ENCODE results near the gene KAZALD1.

Gene KAZALD1

DNA sequence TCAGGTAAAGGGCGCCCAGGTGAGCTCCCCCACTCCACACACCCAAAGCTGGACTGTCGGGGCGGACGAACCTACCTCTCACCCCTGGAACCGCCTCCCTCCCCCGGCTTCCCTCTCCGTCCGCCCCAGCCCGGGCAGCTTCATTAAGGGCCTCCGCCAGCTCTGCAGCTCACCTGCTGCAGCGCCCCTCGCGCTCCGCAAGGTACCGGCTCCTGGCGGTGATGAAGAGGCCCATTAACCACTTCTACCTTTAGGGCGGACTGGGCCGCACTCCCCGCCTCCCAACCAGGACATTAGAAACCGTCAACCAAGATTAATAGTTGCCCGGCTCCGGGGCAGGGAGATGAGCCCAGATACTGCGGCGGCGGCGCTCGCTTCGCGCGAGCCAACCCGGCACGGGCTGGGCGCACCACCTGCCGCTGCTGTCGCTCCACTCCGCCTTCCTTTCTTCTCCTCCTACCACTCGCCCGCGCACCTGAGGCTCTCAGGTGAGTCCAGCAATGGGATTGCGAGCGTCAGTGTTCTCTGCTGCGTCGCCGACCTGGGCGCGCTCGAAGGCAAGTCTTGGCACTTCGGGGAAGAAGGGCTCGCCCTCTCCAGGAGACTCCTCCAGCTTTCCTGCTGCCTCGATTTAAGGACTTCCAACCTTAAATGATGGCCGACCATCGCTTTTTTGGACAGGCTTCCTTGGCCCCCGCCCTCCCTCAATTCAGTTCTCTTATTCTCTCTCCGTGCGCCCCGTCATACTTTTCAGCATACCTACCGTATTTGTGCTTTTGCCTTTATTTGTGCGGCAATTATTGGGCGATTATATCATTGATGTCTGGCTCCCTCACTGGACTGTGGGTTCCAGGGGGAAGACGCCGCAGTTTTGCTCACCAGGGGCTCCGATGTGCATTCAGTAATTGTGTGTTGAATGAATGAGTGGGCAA, 13.6 kb upstream of the KAZALD1 start:
- DNase-seq (ENCODE audit: low read depth, low spot score), result no peak

DNA sequence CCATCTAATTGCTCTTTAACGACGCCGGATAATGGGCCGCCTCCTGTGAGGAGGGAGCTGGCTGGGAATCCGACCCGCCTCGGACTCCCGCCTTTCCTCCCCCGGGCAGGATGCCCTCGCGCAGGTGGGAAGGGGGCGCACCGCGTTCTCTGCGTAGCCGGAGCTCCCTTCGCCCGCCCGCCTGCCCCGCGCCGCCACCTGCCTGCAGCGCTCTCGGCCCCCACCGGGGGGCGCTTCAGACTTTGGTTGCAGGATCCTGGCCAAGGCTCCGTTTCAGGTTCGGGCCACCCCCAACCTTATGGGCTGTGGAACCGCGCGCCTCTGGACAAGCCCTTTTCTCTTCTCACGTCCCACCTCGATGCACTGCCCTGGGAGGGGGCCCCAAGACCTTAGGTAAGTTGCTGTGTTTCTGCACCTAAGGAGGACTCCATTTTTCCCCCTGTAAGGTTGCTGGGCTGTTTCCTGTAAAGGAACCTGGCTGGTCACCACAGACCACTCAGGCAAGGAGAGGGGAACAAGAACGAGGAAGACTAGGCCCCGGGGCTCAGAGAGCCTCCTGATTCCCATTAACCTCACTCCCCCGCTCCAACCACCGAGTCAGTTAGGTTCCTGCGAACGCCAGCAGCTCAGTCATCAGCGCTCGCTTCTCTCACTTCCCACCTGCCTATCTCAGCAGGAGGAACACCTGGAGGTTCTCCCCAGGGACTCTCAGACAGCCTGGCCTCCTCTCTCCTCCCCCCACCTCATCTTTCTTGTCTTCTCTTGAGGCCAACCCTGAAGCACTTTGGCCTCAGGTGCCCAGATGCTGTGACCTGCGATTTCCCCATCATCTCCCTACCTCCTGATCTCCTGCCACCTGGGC, 11.3 kb upstream of the KAZALD1 start:
- peak; percentile 50 for DNase-seq (ENCODE audit: low read depth, low spot score)

DNA sequence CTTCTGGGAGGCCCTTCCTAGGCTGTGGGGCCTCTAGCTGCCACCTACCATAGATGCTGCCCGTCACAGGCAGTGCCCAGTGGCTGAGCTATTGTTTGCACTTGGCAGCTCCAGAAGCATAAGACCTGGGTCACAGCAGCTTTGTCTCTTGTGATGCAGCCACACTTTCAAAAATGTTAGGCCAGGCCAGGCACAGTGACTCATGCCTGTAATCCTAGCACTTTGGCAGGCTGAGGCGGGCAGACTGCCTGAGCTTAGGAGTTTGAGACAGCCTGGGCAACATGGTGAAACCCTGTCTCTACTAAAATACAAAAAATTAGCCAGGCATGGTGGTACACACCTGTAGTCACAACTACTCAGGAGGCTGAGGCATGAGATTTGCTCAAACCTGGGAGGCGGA, 9.5 kb upstream of the KAZALD1 start:
- no peak for DNase-seq (ENCODE audit: low read depth, low spot score)

DNA sequence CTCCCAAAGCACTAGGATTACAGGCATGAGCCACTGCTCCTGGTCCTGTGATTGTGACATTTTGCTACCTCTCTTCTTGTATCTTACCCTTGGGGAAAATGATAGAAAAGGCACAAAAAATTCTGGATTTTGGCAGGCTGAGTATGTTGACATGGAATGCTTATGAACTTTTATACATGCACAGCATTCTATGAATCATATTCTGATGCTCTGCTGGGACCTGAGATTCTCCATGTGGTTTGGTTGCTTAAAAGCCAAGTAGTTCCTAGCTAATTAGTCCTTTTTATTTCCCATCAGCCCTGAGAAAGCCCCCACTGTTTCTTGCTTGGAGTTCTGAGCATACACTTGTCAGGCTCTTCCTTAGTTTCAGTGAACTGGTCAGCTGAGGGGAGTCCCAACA, 8.3 kb upstream of the KAZALD1 start:
- DNase-seq (ENCODE audit: low read depth, low spot score), result no peak

DNA sequence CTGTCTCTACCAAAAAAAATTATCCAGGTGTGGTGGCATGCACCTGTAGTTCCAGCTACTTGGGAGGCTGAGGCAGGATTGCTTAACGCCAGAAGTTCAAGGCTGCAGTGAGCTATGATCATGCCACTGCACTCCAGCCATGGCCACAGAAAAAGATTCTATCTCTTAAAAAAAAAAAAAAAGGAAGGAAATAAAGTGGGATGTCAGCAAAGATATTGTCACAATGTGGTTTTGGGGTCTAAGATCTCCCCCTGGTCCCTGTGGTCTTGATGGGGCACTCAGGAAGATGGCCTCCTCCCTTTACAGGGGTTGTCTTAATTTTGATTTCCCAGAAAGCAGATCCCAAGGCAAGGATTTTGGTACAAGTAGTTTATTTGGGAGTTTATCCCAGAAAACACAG, 7.4 kb upstream of the KAZALD1 start:
- no peak for DNase-seq (ENCODE audit: low read depth, low spot score)

DNA sequence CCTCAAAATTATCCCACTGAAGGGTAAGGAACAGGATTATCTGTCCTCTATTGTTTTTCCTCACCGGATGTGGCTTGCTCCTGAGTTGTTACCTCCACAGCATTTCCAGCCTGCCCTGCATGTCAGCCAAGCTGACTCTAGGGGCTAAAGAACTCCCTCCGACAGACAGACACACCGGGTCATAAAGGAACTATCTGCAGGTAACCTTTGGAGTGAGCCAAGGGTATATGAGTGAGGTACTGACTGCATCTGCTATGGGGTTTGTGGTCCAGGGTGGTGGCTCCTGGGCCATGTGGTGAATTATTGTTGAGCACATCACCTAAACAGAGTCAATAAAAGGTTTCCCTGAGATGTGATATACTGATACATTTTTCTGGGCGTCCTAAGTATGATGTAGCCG, 6.9 kb upstream of the KAZALD1 start:
- no peak for DNase-seq (ENCODE audit: low read depth, low spot score)

DNA sequence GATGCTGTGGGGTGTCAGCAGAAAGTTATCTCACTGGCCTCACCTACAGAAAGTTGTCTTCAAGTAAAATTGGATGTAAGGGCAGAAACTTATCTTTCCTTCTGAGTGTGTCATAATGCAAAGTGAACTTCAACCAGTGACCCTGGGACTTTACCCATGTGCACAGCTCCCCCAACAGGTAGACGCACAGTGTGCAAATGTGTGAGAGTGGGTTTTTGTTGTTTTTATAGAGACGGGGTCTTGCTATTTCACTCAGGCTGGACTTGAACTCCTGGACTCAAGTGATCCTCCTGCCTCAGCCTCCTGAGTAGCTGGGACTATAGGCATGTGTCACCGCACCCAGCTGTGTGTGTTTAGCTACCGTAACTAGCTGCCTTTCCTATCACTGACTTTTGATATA, 6.4 kb upstream of the KAZALD1 start:
- DNase-seq (ENCODE audit: low read depth, low spot score), result no peak

DNA sequence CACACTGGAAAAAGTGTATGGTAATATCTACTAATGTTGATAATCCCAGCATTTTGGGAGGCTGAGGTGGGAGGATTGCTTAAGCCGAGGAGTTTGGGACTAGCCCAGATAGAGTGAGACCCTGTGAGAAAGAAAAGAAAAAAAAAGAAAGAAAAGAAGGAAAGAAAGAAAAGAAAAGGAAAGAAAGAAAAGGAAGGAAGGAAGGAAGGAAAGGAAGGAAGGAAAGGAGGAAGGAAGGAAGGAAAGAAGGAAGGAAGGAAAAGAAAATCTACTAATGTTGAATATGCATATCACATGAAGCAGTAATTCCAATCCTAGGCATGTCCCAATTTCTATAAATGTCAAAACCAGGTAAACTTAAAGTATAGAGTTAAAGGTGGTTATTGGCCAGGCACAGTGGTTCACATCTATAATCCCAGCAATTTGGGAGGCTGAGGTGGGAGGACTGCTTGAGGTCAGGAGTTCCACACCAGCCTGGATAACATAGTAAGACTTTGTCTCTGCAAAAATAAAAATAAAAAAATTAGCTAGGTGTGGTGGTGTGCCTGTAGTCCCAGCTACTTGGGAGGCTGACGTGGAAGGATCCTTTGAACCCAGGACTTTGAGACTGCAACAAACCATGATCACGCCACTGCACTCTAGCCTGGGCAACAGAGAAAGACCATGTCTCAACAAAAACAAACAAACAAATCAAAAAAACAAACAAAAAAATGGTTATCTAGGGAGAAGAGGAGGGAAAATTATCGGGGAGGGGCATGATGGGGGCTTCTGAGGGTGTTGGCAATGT, 5.2 kb upstream of the KAZALD1 start:
- DNase-seq (ENCODE audit: low read depth, low spot score), result no peak

DNA sequence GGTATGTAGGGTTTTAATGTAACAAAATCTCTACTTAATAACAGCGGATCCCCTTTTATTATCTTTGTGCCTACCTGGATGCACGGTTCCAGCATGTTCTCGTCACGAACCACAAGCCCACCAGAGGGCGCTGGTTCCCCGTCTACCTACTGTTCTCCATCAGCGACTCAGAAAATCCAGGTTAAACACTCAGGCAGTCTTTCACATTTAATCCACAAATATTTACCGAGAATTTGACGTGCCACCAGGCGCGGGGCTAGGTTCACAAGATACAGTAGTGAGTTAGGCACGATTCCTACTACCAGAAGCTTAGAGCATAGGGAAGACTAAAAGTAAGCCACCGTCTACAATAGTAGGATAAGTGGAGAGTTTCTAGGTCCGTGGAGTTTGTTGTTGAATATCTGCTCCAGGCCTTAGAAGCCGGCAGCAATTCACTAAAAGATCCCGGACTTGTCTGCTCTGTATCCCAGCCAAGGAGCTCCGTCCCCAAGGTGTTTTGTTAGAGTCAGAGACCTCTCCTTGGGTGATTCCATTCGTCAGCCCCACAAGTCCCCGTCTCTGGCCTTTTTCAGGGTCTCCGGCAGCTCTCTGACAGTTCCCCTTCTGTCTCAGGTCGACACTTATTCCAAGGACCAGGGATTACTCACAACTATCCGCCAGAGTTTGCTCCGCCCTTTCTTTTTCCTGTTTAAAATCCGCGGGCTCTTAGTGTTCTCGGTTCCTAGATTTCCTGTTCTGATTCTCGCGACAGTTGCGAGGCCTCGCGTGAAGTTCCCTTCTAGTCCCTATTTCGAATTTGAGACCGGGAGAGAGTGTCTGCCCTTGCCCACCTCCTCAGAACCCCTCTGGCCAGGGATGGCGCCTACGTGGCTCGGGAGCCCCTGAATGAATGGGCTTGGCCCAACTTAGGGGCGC, 1.5 kb upstream of the KAZALD1 start:
- DNase-seq (ENCODE audit: low read depth, low spot score), result peak; percentile 77

DNA sequence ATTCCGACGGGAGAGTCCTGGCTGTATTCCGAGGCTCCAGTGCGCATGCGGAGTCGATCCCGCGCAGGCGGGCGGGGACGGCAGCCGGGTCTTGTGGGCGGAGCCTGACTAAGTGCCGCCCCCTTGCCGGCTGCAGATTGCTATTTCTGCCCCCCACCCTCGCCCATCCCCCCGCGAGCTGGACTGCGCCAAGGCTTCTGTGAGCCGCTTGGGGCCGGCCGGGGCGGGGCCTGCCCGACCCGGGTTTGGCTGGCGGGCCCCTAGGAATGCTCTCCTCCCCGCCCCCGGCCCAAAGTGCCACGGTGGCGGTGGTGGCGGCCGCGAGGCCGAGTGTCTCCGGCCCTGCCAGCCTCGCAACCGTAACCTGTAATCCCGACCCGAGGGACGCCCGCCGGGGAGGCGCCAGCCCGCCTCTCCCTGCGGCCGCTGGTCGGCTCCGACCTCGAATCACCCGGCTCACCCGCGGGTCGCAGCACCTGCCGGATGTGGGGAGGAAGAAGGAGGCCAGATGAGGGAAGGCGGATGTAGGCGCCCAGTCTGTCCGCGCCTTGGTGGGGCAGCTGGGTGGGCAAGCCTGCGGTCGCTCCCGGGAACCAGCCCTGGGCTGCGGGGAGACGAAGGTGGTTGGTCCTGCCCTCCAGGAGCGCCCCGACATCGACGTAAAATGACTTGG, 702 bp upstream of the KAZALD1 start:
- DNase-seq (ENCODE audit: low read depth, low spot score), result peak; percentile 77

DNA sequence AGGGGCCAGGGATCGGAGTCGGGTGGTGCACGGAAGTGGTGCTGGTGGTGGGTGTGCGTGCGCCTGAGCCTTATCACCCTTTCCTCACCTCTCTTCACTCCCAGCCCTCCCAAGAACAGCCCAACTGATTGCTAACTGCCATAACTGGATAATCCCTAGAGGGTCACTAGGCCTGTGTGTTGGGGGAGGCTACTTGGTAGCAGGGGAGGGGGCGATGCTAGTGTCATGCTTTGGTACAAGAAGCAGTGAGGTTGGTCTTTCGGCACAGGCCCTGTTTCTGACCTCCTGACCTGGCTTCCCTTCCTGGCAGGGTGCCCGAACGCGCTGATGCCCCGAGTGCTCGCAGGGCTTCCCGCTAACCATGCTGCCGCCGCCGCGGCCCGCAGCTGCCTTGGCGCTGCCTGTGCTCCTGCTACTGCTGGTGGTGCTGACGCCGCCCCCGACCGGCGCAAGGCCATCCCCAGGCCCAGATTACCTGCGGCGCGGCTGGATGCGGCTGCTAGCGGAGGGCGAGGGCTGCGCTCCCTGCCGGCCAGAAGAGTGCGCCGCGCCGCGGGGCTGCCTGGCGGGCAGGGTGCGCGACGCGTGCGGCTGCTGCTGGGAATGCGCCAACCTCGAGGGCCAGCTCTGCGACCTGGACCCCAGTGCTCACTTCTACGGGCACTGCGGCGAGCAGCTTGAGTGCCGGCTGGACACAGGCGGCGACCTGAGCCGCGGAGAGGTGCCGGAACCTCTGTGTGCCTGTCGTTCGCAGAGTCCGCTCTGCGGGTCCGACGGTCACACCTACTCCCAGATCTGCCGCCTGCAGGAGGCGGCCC, 652 bp downstream of the KAZALD1 start:
- DNase-seq (ENCODE audit: low read depth, low spot score), result no peak

DNA sequence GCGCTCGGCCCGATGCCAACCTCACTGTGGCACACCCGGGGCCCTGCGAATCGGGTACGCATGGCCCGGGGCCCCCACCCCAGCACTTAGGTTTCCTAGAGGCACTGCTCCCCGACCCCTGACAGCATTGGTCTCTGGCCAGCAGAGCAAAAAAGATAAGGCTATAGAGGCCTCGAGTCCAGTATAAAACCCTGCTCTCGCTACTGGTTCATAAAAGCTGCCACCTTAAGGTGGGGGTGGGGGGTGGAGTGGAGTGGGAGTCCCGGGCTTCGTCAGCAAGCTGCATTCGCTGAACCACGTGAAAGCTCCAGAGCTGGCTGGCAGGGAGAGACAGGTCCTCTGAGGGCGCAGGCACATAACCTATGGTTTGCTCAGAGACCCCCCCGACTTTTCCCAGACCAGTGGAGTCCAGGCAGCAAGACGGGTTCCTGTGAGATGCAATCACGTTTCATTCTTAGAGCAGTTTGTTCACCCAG, 1.3 kb downstream of the KAZALD1 start:
- no peak for DNase-seq (ENCODE audit: low read depth, low spot score)

DNA sequence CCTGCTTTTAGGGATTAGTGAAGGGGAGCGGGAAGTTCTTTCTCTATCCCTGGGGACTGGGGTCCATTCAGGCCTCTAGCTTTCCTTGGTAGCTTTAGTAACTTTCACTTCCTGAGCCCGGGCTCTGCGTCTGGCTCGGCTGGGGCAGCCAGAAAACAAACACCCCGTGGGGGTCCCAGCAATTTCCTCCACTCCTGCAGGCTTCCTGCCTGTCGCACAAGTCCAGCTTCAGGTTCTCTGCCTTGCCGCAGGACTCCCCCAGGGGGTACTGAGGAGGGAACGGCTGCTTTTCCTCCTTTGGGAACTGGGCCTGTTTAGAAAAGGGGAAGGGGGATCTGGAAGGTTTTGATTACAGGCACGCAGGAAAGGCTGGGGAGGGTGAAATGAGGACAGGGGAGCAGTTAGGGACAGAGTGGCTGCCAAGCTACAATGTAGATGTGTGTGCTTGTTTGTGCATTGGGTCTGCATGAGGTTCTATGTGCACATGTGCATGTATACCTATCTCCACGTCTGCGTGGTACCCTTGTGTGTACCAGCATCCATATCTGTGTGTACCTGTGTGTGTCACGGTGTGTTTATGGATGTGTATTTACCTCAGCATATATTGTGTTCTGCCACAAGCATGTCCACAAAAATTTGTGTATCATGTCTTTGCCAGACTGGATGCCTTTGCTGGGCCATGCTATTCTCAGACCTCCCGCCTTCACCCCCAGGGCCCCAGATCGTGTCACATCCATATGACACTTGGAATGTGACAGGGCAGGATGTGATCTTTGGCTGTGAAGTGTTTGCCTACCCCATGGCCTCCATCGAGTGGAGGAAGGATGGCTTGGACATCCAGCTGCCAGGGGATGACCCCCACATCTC, 2.0 kb downstream of the KAZALD1 start:
- DNase-seq (ENCODE audit: low read depth, low spot score), result no peak

DNA sequence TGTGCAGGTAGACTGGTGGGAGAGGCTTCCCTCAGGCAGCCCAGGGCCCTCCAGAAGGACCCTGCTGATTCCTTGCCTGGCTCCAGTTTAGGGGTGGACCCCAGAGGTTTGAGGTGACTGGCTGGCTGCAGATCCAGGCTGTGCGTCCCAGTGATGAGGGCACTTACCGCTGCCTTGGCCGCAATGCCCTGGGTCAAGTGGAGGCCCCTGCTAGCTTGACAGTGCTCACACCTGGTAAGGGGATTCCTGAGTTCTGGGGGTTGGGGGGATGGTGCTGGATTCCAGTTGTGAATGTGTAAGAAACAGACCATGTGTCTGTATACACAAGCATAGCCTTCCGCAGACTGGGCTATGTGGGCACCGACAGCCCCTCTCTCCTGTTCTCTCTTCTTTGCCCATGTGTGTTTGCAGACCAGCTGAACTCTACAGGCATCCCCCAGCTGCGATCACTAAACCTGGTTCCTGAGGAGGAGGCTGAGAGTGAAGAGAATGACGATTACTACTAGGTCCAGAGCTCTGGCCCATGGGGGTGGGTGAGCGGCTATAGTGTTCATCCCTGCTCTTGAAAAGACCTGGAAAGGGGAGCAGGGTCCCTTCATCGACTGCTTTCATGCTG, 2.7 kb downstream of the KAZALD1 start:
- no peak for DNase-seq (ENCODE audit: low read depth, low spot score)

DNA sequence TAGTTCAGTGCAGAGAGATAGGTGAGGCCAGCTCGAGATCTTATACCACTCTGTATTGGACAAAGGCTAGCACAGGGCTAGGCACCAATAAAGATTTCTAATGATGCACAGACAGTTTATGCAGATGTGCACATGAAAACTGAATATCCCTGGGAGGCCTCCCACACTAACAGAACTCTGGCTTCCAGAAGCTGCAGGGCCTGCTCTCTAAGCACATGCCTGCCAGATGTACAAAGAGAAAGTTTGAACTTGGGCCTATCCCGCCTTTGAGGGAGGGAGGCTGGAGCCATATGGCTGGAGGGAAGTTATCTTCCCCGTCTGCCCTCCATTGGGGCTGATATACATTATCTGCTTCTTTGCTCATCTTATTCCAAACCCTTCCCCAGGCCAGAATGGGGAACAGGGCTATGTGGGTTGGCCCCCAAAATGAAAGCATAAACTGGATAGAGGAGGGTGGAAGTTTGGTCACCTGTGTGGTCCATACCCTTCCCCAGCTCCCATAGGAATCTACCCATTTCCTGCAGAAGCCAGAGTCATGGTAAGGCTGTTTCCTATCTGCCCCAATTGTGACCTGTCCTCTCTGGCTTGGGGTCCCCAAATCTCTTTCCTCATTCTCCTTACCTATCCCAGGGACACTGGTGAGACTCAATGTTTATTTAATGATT, 3.8 kb downstream of the KAZALD1 start:
- DNase-seq (ENCODE audit: low read depth, low spot score), result no peak

DNA sequence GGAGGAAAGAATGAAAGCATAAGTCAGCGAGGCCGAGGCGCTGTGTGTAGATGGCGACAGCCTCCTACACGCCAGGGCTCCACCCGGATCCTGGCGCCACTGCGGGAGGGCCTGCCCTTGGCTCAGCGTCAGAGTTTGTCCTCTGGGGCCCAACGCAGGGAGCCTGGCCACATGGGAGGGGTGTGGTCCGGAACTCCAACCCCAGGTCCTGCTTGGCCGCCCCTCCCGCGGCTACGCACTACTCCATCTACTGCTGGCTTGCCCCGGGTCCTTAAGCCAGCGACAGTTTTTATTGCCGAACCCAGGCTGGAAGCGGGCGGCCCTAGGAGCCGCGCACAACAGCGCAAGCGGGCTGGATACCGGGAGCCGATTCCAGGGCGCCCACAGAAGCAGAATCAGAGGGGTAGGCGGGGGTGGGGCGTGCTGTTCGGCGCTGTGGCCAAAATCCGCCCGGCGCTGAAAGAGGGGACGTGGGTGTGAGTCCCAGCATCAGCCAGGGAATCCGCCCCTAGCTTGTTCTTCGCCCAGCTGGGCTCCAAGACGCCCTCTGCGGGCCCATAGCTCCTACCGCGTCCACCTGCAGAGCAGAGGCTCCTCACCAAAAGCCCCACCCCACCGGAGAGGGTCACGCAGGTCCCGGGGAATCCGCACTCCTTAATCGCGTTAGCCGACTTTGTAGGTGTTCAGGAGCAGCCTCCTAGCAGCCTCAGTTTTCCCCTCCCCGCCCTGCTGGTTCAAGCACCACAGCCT, 4.5 kb downstream of the KAZALD1 start:
- DNase-seq (ENCODE audit: low read depth, low spot score), result no peak

Data from activated CD4-positive, CD25-positive, alpha-beta regulatory T cell treated with anti-CD3 and anti-CD28 coated beads, Interleukin-2, amount 50 U/mL, for 16 hours (primary cell).